HG02970 (cell line): Measurements from ENCODE around the gene NEK7.
"Not testable (repeated sequence)": the region's sequence is repeated elsewhere in the genome, so short reads cannot be mapped to it uniquely, and the experiment has no call there.

Experiments
- ATAC-seq: cut with Tn5 transposase; IDR thresholded peaks from one replicate; pipeline ENCODE4 v1.9.1; 2021; ENCODE audit warnings: mild to moderate bottlenecking, moderate library complexity, moderate number of reproducible peaks; ENCODE audit not compliant: unreplicated experiment, low FRiP score

Gene NEK7

DNA sequence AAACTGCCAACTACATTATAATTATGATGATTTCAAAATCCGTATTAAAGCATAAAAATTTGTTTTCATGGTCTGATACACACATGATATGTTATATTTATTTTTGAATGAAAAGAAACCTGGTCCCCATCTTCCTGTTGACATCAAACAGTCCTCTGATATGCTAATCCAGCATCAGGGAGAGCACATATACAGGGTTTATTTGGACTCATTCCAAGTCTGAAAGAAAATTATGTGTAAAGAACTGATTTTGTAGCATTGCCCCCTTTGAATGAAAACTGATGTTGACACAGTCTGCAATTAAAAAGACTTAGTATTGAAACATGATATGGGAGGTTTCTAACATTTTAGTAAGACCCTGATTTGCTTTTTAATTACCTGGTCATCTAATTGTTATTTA, 119.4 kb downstream of the NEK7 start:
- no peak for ATAC-seq

DNA sequence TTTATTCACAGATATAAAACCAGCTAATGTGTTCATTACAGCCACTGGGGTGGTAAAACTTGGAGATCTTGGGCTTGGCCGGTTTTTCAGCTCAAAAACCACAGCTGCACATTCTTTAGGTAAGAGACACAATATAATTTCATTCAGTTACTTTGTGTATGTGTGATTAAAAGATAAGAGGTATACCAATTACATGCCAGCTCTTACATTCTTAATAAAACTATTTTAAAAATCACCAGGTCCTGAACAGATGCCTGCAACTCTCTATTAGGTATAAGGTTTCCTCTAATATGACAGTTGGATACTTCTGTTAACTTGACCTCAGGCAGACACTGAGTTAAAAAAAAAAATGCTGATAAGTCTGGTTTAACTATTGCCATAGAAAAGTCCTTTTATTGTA, 122.1 kb downstream of the NEK7 start:
- no peak for ATAC-seq

DNA sequence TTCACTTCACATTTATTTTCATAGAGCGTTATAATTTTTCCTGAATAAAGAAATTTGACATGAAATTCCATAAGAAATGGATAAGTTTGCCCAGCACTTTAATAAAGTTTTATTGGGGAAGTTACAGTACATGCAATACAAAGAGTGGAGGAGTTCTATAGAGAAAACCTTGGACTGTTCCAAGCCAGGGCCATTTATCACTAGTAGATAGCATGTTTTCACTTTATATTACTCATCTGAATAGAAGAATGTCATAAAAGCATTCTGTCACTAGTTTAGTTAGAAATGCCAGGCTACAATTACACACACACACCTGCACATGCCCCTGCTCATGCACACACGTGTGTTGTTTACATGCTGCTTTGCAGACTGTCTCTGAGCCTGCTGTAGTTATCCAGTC, 123.3 kb downstream of the NEK7 start:
- no peak for ATAC-seq

DNA sequence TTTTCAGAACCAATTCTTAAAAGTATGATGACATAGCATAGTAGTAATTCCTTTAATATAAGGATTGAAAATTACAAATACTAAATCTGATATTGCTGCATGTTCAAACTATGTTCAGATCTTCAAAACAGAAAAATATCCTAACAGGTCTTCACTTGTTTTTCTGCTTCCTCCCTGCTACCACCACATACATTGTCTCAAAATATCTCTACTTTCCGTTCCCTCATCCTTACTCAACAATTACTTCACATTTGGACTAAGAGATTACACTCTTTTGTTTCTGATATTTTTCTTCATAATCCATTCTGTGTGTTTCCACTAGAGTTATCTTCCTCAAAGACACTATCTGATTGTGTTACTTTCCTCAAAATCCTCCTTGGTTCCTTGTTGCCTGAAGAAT, 125.1 kb downstream of the NEK7 start:
- no peak for ATAC-seq

GRCh38 chr1:198283222-198283621, 126.4 kb downstream of the NEK7 start:
- no peak for ATAC-seq

GRCh38 chr1:198287916-198288315, 131.1 kb downstream of the NEK7 start:
- no peak for ATAC-seq

GRCh38 chr1:198290089-198290683, 133.4 kb downstream of the NEK7 start:
- ATAC-seq = no peak

GRCh38 chr1:198291036-198291435, 134.2 kb downstream of the NEK7 start:
- no peak for ATAC-seq

- no peak for ATAC-seq
These were observed 135.1 kb downstream of the NEK7 start for GRCh38 chr1:198291924-198292323.

DNA sequence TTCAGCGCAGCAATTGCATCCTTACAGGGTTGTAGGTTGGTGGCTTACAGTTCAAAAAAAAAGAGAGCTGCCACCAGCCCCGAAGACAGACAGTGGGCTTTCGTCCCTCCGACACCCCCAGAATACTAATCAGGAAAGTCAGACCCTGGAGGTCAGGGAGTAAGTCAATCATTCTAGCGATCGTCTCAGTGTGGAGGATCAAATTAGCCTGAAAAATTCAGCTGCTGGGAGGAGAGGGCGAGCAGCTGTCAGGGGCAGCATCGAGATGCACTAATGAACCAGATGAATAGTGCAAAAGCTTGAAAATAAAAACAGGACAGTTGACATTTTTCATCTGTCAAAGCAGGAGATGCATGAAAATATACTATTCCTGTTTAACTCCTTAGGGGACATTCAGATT, 138.4 kb downstream of the NEK7 start:
- no peak for ATAC-seq

DNA sequence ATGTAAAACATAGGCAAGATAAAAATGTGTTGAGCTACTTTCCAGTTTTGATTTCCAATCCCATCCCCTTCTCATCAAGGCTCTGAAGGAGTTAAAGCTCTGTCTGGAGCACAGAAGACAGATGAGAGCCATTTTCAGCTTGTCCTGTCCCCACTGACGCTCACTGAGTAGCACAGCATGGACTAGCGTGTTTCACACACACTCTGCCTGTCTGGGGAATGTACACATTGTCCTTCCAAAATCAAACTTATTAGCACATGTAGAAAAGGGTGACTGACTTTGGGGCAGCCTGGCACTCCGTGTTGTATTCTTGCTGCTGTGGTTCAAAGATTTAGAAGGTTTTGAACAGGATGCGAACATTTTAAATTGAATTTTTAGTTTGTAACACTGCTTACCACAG, 139.2 kb downstream of the NEK7 start:
- ATAC-seq = no peak

DNA sequence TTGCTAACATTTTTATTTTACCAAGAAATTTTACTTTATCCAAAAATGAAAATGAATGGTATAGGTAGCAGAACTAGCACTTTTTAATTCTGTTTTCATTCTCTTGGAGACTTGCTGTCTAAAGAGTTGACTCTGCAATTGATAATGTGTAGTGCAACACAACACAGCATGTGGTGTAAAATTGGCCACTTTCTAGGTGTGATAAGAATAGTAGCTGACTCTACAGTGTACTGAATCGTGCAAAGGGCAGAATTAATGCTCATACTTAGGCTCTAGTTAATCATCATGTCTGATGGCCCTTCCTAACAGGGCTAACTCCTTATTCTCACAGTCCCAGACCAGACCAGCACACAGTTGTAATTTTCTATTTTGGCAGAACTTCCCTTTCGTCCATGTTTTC, 140.5 kb downstream of the NEK7 start:
- ATAC-seq = no peak

- no peak for ATAC-seq
These were observed 141.8 kb downstream of the NEK7 start for GRCh38 chr1:198298640-198299039.

GRCh38 chr1:198300451-198300850, 143.7 kb downstream of the NEK7 start:
- ATAC-seq = no peak

- no peak for ATAC-seq
These were observed 147.6 kb downstream of the NEK7 start for GRCh38 chr1:198304431-198304830.

DNA sequence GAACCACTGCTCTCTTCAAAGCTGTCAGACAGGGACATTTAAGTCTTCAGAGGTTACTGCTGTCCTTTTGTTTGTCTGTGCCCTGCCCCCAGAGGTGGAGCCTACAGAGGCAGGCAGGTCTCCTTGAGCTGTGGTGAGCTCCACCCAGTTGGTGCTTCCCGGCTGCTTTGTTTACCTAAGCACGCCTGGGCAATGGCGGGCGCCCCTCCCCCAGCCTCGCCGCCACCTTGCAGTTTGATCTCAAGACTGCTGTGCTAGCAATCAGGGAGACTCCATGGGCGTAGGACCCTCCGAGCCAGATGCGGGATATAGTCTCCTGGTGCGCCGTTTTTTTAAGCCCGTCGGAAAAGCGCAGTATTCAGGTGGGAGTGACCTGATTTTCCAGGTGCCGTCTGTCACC, 158.0 kb downstream of the NEK7 start:
- not testable (repeated sequence) for ATAC-seq

DNA sequence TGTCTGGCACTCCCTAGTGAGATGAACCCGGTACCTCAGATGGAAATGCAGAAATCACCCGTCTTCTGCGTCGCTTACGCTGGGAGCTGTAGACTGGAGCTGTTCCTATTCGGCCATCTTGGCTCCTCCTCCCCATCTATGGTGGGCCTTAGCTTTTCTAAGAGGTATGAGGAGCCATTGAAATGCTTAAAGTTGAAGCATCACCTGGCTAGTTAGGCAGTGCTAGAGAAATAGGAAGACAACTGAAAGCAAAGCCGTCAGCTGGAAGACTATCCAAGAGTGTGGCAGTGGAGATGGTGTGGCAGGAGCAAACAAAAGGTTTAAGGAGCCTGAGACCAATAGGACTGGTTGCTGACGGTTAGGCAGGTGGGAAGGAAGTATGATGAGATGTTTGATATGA, 158.5 kb downstream of the NEK7 start:
- not testable (repeated sequence) for ATAC-seq

DNA sequence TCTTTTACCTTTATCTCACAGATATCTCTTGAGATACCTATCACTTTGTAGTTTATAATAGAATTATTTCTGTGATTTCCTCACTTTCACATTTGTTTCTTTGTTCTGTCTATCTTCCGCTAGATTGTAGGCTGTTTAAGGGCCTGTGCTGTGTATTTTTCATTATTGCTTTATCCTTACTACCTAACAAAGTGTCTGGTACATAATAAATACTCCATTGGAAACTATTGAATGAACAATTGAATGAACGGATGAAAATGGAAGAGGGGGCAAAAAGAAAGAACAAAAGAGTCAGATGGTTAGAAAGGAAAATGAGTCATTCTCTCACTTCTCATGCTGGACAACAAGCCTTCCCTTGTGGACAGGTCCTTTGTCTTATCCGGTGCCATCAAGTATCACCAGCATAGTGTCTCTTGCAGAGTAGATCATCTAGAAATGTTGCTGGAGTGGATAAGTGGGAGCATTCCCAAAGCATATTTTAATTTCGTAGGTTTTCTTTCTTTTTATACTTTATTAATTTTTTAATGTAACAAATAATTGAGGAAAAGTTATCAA, 159.8 kb downstream of the NEK7 start:
- ATAC-seq = no peak

GRCh38 chr1:198318085-198318484, 161.3 kb downstream of the NEK7 start:
- no peak for ATAC-seq

- ATAC-seq = no peak
These were observed 164.0 kb downstream of the NEK7 start for GRCh38 chr1:198320759-198321158.

DNA sequence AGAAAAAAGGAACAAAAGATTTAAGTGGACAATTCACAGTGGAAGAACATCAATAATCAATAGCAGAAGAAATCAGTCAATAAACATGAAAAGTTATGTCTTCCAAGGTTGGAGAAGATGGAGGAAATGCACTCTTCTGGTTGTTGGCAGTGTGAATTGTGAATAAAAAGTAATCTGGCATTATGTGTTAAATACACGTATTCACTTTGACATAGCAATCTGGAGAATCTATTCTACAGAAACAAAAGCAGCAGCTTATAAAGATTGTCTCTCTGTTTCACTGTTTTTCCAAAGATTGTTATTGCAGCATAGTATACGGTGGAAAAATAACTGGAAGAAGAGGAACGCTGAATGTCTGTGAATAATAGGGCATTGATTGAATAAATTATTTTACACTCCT, 169.4 kb downstream of the NEK7 start:
- no peak for ATAC-seq

DNA sequence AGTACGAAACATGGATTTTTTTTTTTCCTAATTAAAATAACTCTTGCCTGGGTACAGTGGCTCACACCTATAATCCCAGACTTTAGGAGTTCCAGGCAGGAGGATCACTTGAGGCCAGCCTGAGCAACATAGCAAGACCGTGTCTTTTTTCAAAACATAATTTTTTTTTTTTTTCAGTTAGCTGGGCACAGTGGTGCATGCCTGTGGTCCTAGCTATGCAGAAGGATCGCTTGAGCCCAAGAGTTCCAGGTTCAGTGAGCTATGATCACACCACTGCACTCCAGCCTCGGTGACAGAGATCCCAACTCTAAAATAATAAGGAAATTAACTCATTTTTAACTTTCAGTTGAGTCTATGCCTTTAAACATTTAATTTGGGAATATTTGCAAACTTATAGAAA, 170.1 kb downstream of the NEK7 start:
- no peak for ATAC-seq
